ENCODE results near the gene PPFIA1.

The PPFIA1 gene

GRCh38 chr11:70404244-70404643, 133.8 kb downstream of the PPFIA1 start:
- no peak overlapping the region for H3K27ac ChIP-seq (replicated peaks)
- H3K4me3 ChIP-seq (replicated peaks; ENCODE audit: insufficient read depth, low read length), result no peak overlapping the region
- no peak for DNase-seq (ENCODE audit: low read depth in 1 of 2, low spot score in 1 of 2)
- H3K27me3 ChIP-seq (ENCODE audit: insufficient read depth, poor library complexity, severe bottlenecking), result peaks cover 92% of the 10 kb centered on the region
- TF ChIP-seq SPI1 (IDR thresholded peaks at IDR 0.05; ENCODE audit: borderline replicate concordance, low read depth) (no peak), REST (IDR thresholded peaks at IDR 0.05; ENCODE audit: insufficient replicate concordance, low read depth) (no peak), GABPA (IDR thresholded peaks at IDR 0.05; ENCODE audit: low read depth) (no peak), POLR2AphosphoS5 (IDR thresholded peaks at IDR 0.05; ENCODE audit: low read depth) (no peak), CTCF (IDR thresholded peaks at IDR 0.05; ENCODE audit: insufficient read depth, low read length) (no peak)

- DNase-seq (ENCODE audit: low read depth in 1 of 2, low spot score in 1 of 2), result no peak
- Histone ChIP-seq H3K4me3 (replicated peaks; ENCODE audit: insufficient read depth, low read length) (no peak overlapping the region), H3K27me3 (ENCODE audit: insufficient read depth, poor library complexity, severe bottlenecking) (peaks cover 91% of the 10 kb centered on the region), H3K27ac (replicated peaks) (no peak overlapping the region)
- TF ChIP-seq REST (IDR thresholded peaks at IDR 0.05; ENCODE audit: insufficient replicate concordance, low read depth) (no peak), CTCF (IDR thresholded peaks at IDR 0.05; ENCODE audit: insufficient read depth, low read length) (no peak), GABPA (IDR thresholded peaks at IDR 0.05; ENCODE audit: low read depth) (no peak), POLR2AphosphoS5 (IDR thresholded peaks at IDR 0.05; ENCODE audit: low read depth) (no peak), SPI1 (IDR thresholded peaks at IDR 0.05; ENCODE audit: borderline replicate concordance, low read depth) (no peak)
Measured at GRCh38 chr11:70405679-70406395, 135.3 kb downstream of the PPFIA1 start.

GRCh38 chr11:70407121-70407520, 136.6 kb downstream of the PPFIA1 start:
- no peak overlapping the region for H3K27ac ChIP-seq (replicated peaks)
- no peak overlapping the region for H3K4me3 ChIP-seq (replicated peaks; ENCODE audit: insufficient read depth, low read length)
- TF ChIP-seq GABPA (IDR thresholded peaks at IDR 0.05; ENCODE audit: low read depth) (no peak), POLR2AphosphoS5 (IDR thresholded peaks at IDR 0.05; ENCODE audit: low read depth) (no peak), REST (IDR thresholded peaks at IDR 0.05; ENCODE audit: insufficient replicate concordance, low read depth) (no peak), SPI1 (IDR thresholded peaks at IDR 0.05; ENCODE audit: borderline replicate concordance, low read depth) (no peak), CTCF (IDR thresholded peaks at IDR 0.05; ENCODE audit: insufficient read depth, low read length) (no peak)
- no peak for DNase-seq (ENCODE audit: low read depth in 1 of 2, low spot score in 1 of 2)
- peaks cover 84% of the 10 kb centered on the region for H3K27me3 ChIP-seq (ENCODE audit: insufficient read depth, poor library complexity, severe bottlenecking)

Data from HL-60 (cell line).